Spleen (tissue), 7 donors: ENCODE data around the gene NAA35.

Experiments
- CTCF ChIP-seq, 11 experiments: fragments of 200-600 bp in 7 of 11; fragments of 450-650 bp in 4 of 11; sonication (generic) in 4 of 11; IDR thresholded peaks in 8 of 11; conservative IDR thresholded peaks in 3 of 11; 1 replicate in 7 of 11; 2 replicates in 4 of 11; pipeline versions ENCODE4 v1.4.0 to v1.8.0; 2016 to 2021; ENCODE audit warnings: antibody characterized with exemption in 11 of 11, inconsistent platforms in 4 of 11, mild to moderate bottlenecking in 1 of 11
- POLR2A ChIP-seq, 3 donors: fragments of 450-650 bp; IDR thresholded peaks; one replicate each; pipeline ENCODE4 v1.5.1; 2017; ENCODE audit warnings: antibody characterized with exemption in 3 of 3, mild to moderate bottlenecking in 1 of 3
- POLR2AphosphoS5 ChIP-seq, 3 donors: sonication (generic); formaldehyde crosslinking; IDR thresholded peaks; one replicate each; pipeline ENCODE4 v1.5.1; 2017; ENCODE audit warnings: antibody characterized with exemption in 3 of 3
- donor health status: DM: no; HTN: no; CAD: no; lungs with moderate emphysema.
- donor health status: DM: no; HTN: no; CAD: no.
- donor health status: DM: no; HTN: no; CAD: no.

- no peak for TF ChIP-seq CTCF (IDR thresholded peaks at IDR 0.05 in 8 of 11, conservative IDR thresholded peaks at IDR 0.05 in 3 of 11)
- TF ChIP-seq POLR2AphosphoS5 (IDR thresholded peaks at IDR 0.05): no peak
- TF ChIP-seq POLR2A (IDR thresholded peaks at IDR 0.05): no peak
Observed at GRCh38 chr9:85925493-85925892, 15.5 kb upstream of the NAA35 start.
